ENCODE results near the gene ZNF491. TPM values are rescaled to one million over a fixed set of nuclear protein-coding genes. Genes with fewer than 3 reads are reported as not detected.

The ZNF491 gene
- total and polyA plus RNA-seq, 9 of the 15 experiments (the other 6 are each of a cell fraction or from before 2014, with no cell fraction given) = 0.19 to 0.95 (median 0.39) TPM; not detected in 1

DNA sequence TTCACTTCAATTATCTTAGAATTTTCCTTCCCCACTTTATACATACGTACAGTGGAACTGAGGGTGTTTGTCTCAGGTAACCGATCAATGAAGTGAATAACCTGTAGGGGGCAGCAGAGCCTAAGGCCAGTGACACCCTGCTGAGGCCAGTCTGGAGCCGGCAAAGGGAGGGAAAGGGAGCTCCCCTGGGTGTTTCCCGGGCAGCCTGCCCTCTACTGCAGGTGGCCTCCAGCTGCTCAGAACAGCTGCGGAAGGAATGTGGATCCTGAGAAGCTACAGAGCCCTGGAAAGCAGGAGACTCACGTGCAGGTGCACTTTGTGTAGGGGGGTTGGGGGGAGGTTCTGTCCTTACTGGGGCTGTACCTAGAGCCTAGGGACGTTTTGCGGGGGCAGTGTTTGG, 832 bp upstream of the ZNF491 start (continued):
- TF ChIP-seq, protein P1, sequence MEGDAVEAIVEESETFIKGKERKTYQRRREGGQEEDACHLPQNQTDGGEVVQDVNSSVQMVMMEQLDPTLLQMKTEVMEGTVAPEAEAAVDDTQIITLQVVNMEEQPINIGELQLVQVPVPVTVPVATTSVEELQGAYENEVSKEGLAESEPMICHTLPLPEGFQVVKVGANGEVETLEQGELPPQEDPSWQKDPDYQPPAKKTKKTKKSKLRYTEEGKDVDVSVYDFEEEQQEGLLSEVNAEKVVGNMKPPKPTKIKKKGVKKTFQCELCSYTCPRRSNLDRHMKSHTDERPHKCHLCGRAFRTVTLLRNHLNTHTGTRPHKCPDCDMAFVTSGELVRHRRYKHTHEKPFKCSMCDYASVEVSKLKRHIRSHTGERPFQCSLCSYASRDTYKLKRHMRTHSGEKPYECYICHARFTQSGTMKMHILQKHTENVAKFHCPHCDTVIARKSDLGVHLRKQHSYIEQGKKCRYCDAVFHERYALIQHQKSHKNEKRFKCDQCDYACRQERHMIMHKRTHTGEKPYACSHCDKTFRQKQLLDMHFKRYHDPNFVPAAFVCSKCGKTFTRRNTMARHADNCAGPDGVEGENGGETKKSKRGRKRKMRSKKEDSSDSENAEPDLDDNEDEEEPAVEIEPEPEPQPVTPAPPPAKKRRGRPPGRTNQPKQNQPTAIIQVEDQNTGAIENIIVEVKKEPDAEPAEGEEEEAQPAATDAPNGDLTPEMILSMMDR (IDR thresholded peaks at IDR 0.05 in 2 of 3, conservative IDR thresholded peaks at IDR 0.05 in 1 of 3; ENCODE audit: insufficient read depth in 2 of 3, low read depth in 1 of 3, low read length in 3 of 3) = peak; percentile 73 to 81 (median 78)
- TF ChIP-seq FOXK1 (CRISPR knock-in tag; IDR thresholded peaks at IDR 0.05; ENCODE audit: borderline replicate concordance) (peak; percentile 49; the same call in 1 of the 2 replicates), ZNF584 (CRISPR knock-in tag; IDR thresholded peaks at IDR 0.05; ENCODE audit: low read depth) (no peak), BACH1 (tag; IDR thresholded peaks at IDR 0.05) (no peak), SAFB2 (IDR thresholded peaks at IDR 0.05; ENCODE audit: borderline replicate concordance, low read depth, low read length, severe bottlenecking) (no peak), HEY1 (CRISPR knock-in tag; IDR thresholded peaks at IDR 0.05; ENCODE audit: borderline replicate concordance) (no peak), NEUROD1 (IDR thresholded peaks at IDR 0.05; ENCODE audit: borderline replicate concordance, low read depth, low read length, partially characterized antibody) (no peak), ZBTB17 (CRISPR knock-in tag; IDR thresholded peaks at IDR 0.05) (no peak), CBFA2T3 (IDR thresholded peaks at IDR 0.05) (peak; percentile 43)
- TF ChIP-seq, protein P2, sequence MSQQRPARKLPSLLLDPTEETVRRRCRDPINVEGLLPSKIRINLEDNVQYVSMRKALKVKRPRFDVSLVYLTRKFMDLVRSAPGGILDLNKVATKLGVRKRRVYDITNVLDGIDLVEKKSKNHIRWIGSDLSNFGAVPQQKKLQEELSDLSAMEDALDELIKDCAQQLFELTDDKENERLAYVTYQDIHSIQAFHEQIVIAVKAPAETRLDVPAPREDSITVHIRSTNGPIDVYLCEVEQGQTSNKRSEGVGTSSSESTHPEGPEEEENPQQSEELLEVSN (IDR thresholded peaks at IDR 0.05; ENCODE audit: borderline replicate concordance in 1 of 2, extremely low read depth in 1 of 2, insufficient read depth in 1 of 2, insufficient read length in 1 of 2, low read depth in 1 of 2, low read length in 1 of 2, poor library complexity in 1 of 2, severe bottlenecking in 1 of 2) = peak in 1 of 2 experiments; percentile 83

Measured in K562 (cell line).